Neutrophil (primary cell): ENCODE data around the gene TEF.

ENCODE experiments used
- H3K27ac ChIP-seq: fragments of 200-600 bp; sonication (generic); 2 replicates; pipeline ENCODE4 v1.5.1; 2016; ENCODE audit warnings: mild to moderate bottlenecking, moderate library complexity
- H3K27me3 ChIP-seq: fragments of 200-600 bp; sonication (generic); 2 replicates; pipeline ENCODE4 v1.6.0; 2016; ENCODE audit warnings: mild to moderate bottlenecking
- H3K36me3 ChIP-seq: fragments of 200-600 bp; sonication (generic); 2 replicates; pipeline ENCODE4 v1.5.1; 2017
- H3K4me1 ChIP-seq, 2 experiments: fragments of 200-600 bp in 1 of 2; sonication (generic) in 1 of 2; 1 replicate in 1 of 2; 2 replicates in 1 of 2; pipeline versions ENCODE4 v1.5.1 to v1.6.1; 2013 to 2016; ENCODE audit warnings: low read depth in 1 of 2, low read length in 1 of 2, mild to moderate bottlenecking in 1 of 2, moderate library complexity in 1 of 2; ENCODE audit not compliant: control insufficient read depth in 1 of 2, insufficient read depth in 1 of 2
- H3K4me3 ChIP-seq, 2 experiments: fragments of 200-600 bp in 1 of 2; sonication (generic) in 1 of 2; 1 replicate in 1 of 2; 2 replicates in 1 of 2; pipeline ENCODE4 v1.5.1; 2013 to 2016; ENCODE audit warnings: low read depth in 1 of 2, low read length in 1 of 2, mild to moderate bottlenecking in 1 of 2, moderate library complexity in 1 of 2
- H3K9me3 ChIP-seq: fragments of 200-600 bp; sonication (generic); 2 replicates; pipeline ENCODE4 v1.5.1; 2016
- TF ChIP-seq, protein P1 (sequence below): fragments of 200-600 bp; sonication (generic); IDR thresholded peaks from 2 replicates; pipeline ENCODE4 v1.5.1; 2016; ENCODE audit warnings: antibody characterized with exemption

The TEF gene

DNA sequence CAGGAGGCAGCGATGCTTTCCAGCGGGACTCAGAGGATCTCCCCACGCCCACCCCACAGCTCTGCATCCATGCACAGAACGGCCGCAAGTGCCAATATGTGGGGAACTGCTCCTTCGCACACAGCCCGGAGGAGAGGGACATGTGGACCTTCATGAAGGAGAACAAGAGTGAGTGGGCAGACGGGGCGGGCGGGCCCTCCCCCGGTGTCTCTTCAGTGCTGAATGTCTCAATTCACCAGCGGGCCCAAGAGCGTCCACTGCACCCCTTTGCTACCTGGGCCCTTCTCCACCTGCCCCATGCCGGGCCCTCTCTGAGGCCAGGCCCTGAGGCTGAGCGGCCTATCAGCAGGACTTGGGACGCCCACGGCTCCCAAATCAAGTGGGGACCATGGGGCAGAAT lies 25.8 kb upstream of the TEF start:
- H3K4me3 ChIP-seq: no peak overlapping the region
- no peaks in the 10 kb centered on the region for H3K4me1 ChIP-seq
- H3K36me3 ChIP-seq: peaks cover 76% of the 10 kb centered on the region
- H3K27me3 ChIP-seq: no peaks in the 10 kb centered on the region
- no peaks in the 10 kb centered on the region for H3K9me3 ChIP-seq
- TF ChIP-seq, protein P1, sequence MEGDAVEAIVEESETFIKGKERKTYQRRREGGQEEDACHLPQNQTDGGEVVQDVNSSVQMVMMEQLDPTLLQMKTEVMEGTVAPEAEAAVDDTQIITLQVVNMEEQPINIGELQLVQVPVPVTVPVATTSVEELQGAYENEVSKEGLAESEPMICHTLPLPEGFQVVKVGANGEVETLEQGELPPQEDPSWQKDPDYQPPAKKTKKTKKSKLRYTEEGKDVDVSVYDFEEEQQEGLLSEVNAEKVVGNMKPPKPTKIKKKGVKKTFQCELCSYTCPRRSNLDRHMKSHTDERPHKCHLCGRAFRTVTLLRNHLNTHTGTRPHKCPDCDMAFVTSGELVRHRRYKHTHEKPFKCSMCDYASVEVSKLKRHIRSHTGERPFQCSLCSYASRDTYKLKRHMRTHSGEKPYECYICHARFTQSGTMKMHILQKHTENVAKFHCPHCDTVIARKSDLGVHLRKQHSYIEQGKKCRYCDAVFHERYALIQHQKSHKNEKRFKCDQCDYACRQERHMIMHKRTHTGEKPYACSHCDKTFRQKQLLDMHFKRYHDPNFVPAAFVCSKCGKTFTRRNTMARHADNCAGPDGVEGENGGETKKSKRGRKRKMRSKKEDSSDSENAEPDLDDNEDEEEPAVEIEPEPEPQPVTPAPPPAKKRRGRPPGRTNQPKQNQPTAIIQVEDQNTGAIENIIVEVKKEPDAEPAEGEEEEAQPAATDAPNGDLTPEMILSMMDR: no peak
- no peak overlapping the region for H3K27ac ChIP-seq

GRCh38 chr22:41356430-41357028 lies 25.2 kb upstream of the TEF start:
- no peaks in the 10 kb centered on the region for H3K27me3 ChIP-seq
- H3K36me3 ChIP-seq: peaks cover 70% of the 10 kb centered on the region
- no peak overlapping the region for H3K27ac ChIP-seq
- TF ChIP-seq, protein P1: no peak
- H3K4me3 ChIP-seq: no peak overlapping the region
- H3K9me3 ChIP-seq: no peaks in the 10 kb centered on the region
- no peaks in the 10 kb centered on the region for H3K4me1 ChIP-seq

DNA sequence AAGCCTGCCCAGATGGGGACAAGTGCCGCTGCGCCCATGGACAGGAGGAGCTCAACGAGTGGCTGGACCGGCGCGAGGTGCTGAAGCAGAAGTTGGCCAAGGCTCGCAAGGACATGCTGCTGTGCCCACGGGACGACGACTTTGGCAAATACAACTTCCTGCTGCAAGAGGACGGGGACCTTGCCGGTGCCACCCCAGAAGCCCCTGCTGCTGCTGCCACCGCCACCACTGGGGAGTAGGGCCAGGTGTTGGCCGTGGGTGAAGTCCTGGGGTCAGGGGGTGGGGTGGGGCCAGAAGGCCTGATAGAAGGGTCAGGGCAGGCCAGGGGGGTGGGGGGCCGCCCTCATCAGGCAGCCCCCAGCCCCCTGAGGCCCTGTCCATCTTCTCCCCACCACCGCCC lies 24.6 kb upstream of the TEF start:
- peaks cover 63% of the 10 kb centered on the region for H3K36me3 ChIP-seq

DNA sequence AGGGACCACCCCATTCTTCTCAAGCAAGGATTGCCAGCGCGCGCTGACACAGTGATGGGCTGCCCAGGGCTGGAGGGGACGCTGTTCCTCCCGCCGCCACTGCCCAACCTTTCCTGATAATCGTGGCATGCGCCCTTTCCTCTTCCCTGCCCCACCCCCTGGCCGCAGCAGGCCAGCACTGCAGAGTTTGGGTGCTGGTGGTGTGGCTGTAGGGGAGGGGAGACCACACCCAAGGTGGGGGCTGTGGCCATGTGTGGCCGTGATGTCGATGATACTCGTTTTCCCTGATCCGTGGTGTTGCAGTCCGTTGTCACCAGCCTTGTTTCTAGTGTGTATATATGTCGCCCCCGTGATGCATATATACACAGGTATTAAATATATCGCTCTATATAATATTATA lies 22.8 kb upstream of the TEF start:
- H3K27me3 ChIP-seq: no peaks in the 10 kb centered on the region
- H3K36me3 ChIP-seq: peaks cover 46% of the 10 kb centered on the region
- no peak overlapping the region for H3K27ac ChIP-seq
- H3K4me1 ChIP-seq: no peaks in the 10 kb centered on the region
- TF ChIP-seq, protein P1: no peak
- H3K4me3 ChIP-seq: no peak overlapping the region
- no peaks in the 10 kb centered on the region for H3K9me3 ChIP-seq

More for the DNA sequence above, 24.6 kb upstream of the TEF start:
- Histone ChIP-seq H3K27me3 (no peaks in the 10 kb centered on the region), H3K4me3 (no peak overlapping the region), H3K27ac (no peak overlapping the region), H3K4me1 (no peaks in the 10 kb centered on the region), H3K9me3 (no peaks in the 10 kb centered on the region)
- TF ChIP-seq, protein P1: no peak

GRCh38 chr22:41359376-41359775 lies 22.4 kb upstream of the TEF start:
- peaks cover 41% of the 10 kb centered on the region for H3K36me3 ChIP-seq
- TF ChIP-seq, protein P1: no peak
- H3K9me3 ChIP-seq: no peaks in the 10 kb centered on the region
- no peak overlapping the region for H3K27ac ChIP-seq
- no peak overlapping the region for H3K4me3 ChIP-seq
- H3K4me1 ChIP-seq: no peaks in the 10 kb centered on the region
- H3K27me3 ChIP-seq: no peaks in the 10 kb centered on the region

DNA sequence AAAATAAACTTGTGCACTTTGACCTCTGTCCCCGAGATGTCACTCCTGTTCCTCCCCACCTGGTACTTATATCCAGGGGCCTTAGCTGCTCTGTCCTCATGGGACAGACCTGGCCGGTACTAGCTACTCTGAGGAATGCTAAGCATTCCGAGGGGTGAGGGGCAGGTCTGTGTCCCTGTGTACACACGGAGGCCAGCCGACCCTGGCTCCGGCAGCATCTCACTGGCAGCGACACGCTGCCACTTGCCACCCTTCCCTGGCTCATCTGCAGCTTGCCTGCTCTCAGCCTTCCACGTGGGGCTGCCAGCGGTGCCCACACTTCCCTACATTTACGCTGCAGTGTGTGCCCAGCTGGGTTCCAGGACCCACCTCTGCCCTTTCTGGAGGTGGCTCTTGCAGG lies 21.6 kb upstream of the TEF start:
- TF ChIP-seq, protein P1: no peak
- Histone ChIP-seq H3K4me3 (no peak overlapping the region), H3K27me3 (no peaks in the 10 kb centered on the region), H3K36me3 (peaks cover 35% of the 10 kb centered on the region), H3K27ac (no peak overlapping the region), H3K9me3 (no peaks in the 10 kb centered on the region), H3K4me1 (no peaks in the 10 kb centered on the region)
